ES-I3 (cell line): Measurements from ENCODE around the gene IZUMO4.
"Not testable (repeated sequence)": the region's sequence is repeated elsewhere in the genome, so short reads cannot be mapped to it uniquely, and the experiment has no call there.

ENCODE experiments used
- H3K36me3 ChIP-seq: 2 replicates; pipeline ENCODE4 v1.6.1; 2013; ENCODE audit warnings: mild to moderate bottlenecking, low read length, control low read depth, moderate library complexity; ENCODE audit not compliant: insufficient read depth
- H3K4me1 ChIP-seq: 2 replicates; pipeline ENCODE4 v1.6.1; 2013; ENCODE audit warnings: mild to moderate bottlenecking, control low read depth, low read length; ENCODE audit not compliant: insufficient read depth
- H3K9ac ChIP-seq: 2 replicates; pipeline ENCODE4 v1.6.1; 2013; ENCODE audit warnings: low read depth, mild to moderate bottlenecking, low read length, moderate library complexity
- H3K9me3 ChIP-seq: 2 replicates; pipeline ENCODE4 v1.6.1; 2013; ENCODE audit warnings: mild to moderate bottlenecking, low read length, moderate library complexity; ENCODE audit not compliant: control insufficient read depth, insufficient read depth

IZUMO4 gene

DNA sequence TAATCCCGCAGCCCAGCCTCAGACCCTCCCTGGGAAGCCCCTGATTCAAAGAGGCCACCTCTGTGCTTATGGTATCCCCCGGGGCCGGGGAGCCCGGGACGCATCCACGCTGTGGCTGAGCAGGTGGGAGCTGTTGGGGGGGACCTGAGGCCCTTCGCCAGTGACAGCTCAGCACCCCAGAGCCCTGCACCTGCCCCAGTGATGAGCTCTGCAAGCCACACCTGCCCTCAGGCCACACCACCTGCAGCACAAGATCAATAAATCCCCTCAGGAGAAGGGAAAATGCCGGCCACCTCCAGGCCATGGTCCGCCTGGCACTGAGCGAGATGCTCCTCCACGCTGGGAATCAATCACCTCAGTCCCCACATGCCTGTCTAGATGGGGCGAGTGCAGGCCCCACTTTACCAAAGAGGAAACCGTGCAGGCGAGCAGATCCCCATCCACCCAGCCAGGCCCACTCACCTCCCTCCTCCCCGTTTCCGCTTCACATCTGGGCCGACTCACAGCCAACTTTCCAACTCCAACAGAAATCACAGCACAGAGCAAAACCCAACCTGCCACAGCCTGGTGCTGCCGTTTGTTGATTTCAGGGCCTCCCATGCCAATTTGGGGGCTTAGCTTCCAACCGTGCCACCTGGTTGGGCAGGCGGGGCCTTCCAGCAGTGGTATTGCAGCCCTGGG is 13.4 kb upstream of the IZUMO4 start:
- Histone ChIP-seq H3K9me3 (no peaks in the 10 kb centered on the region), H3K9ac (no peak overlapping the region), H3K36me3 (peaks cover under 1% of the 10 kb centered on the region; the same call in 1 of the 2 replicates), H3K4me1 (no peaks in the 10 kb centered on the region; the same call in 1 of the 2 replicates)

DNA sequence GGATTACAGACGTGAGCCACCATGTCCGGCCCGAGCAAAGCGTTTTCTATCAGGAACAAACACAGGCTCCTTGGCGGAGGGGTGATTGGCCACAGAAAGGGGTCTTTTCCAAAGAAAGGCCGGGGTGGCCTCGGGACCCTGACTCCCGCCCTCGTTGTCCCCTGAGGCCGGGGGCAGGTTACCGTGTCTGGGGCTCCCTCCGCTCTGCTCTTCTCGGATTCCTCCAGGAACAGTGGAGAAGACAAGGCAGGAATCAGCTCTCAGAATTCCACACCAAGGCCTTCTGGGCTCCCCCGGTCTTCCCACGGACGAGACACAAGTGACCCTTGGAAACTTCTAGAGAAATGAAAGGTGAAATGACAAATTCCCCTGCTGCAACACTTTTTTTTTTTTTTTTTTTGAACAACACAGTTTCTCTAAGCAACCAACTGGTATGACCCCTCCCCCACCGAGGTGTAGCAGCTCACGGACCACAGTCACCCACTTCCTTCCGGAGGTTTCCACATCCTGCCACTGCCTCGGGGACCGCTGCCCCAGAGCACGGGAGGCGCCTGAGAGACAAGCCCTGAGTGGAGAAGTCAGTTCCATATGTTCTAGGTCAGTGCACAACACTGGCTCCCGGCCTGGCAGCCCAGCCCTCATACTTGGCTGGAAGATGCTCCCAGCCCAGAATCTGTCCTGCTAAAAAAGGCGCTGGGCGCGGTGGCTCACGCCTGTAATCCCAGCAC is 11.6 kb upstream of the IZUMO4 start:
- no peak overlapping the region for H3K9ac ChIP-seq
- no peaks in the 10 kb centered on the region; the same call in 1 of the 2 replicates for H3K36me3 ChIP-seq
- peaks cover 9% of the 10 kb centered on the region for H3K4me1 ChIP-seq
- H3K9me3 ChIP-seq: no peaks in the 10 kb centered on the region

DNA sequence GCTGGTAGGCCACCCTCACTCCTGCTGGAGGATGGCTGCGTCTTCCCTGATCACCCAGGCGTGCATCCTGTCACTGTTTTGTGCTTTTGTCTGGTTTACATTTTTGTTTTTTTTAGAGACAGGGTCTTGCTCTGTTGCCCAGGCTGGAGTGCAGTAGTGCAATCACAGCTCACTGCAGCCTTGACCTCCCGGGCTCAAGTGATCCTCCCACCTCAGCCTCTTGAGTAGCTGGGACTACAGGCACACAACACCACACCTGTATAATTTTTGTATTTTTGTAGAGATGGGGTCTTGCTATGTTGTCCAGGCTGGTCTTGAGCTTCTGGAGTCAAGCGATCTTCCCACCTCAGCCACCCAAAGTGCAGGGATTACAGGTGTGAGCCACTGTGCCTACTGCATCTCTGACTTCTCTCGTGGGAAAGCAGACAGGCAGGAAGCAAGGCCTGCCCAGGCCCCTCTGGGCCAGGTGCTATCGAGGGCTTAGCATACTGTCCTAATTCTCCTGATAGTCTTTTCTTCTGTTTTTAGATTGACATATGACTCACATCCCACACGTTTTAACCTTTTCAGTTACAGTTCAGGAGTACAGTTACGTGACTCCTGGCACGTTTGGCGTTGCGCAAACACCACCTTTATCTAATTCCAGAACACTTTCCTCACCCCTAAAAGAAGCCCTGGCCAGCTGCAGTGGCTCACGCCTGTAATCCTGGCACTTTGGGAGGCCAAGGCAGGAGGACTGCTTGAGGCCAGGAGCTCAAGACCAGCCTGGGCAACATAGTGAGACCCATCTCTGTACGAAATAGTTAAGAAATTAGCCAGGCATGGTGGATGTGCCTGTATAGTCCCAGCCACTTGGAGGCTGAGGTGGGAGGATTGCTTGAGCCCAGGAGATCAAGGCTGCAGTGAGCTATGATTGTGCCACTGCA is 9.8 kb upstream of the IZUMO4 start:
- H3K9ac ChIP-seq, H3K9me3 ChIP-seq, H3K36me3 ChIP-seq: not testable (repeated sequence)
- peaks cover 19% of the 10 kb centered on the region for H3K4me1 ChIP-seq

DNA sequence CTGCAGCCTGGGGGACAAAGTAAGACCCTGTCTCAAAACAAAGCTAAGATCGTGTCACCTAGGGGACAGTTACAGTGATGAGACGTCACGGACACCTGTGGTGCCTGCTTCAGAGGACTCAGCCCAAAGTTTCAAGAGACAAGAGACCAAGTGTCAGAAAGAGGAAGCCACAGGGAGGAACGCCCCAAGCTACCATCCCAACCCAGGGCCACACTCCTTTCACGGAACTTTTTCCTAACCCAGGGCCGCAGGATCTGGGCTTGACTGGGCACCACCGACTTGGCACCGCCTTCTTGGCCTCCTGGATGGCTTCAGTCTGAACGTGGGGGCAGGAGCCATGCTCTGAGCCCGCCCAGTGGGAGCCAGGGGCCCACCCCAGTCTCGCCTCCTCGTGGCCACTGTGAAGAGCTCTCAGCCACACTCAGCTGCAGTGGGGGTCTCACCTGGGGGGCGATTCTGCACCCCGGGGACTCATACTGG is 9.1 kb upstream of the IZUMO4 start:
- no peaks in the 10 kb centered on the region for H3K36me3 ChIP-seq
- no peak overlapping the region for H3K9ac ChIP-seq
- peaks cover 19% of the 10 kb centered on the region for H3K4me1 ChIP-seq
- H3K9me3 ChIP-seq: no peaks in the 10 kb centered on the region

DNA sequence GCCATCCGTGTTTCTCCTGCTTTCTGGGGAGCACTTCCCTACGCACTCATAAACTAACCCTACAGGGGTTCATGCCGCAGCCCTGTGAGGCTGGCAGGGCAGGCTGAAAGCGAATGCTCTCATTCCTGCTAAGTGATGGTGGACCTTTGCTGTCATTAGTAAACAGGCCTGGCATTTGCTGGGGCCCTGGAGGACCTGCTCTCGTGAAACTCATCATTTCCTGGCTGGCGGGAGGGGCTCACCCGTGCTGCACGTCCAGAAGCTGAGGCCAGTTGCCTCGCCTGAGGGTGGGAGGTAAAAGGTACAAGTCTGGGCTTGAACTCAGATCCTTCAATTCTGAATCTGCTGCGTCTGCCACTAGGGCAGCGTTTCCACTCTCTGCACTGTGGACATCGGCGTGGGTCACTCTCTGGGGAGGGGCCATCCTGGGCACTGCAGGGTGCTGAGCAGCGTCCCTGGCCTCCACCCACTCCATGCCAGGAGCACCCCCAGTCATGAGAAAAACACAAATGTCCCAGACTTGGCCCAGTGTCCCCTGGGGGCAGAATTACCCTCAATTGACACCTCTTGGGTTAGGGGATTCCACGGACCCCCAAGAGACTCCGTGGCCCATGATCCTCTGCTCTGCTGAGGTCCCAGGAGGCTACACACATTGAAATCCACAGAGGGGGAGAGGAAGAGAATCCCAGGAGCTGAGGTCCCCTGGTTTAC is 7.6 kb upstream of the IZUMO4 start:
- H3K4me1 ChIP-seq: peaks cover 19% of the 10 kb centered on the region
- H3K9ac ChIP-seq: no peak overlapping the region
- H3K36me3 ChIP-seq: no peaks in the 10 kb centered on the region
- no peaks in the 10 kb centered on the region for H3K9me3 ChIP-seq

DNA sequence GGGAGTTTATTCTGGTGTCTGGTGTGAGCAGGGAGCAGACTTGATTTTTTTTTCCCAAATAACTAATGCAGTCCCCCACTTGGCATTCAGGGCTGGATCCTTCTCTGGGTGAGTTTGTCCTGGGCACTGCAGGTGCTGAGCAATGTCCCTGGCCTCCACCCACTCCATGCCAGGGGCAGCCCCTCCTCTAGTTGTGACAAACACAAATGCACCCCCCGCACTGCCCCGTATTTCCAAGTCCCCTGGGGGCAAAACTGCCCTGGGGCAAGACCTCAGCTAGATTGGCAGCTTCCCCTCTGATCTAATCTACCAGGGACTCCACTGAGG is 7.0 kb upstream of the IZUMO4 start:
- Histone ChIP-seq H3K4me1 (peaks cover 19% of the 10 kb centered on the region), H3K36me3 (no peaks in the 10 kb centered on the region), H3K9me3 (no peaks in the 10 kb centered on the region), H3K9ac (no peak overlapping the region)

DNA sequence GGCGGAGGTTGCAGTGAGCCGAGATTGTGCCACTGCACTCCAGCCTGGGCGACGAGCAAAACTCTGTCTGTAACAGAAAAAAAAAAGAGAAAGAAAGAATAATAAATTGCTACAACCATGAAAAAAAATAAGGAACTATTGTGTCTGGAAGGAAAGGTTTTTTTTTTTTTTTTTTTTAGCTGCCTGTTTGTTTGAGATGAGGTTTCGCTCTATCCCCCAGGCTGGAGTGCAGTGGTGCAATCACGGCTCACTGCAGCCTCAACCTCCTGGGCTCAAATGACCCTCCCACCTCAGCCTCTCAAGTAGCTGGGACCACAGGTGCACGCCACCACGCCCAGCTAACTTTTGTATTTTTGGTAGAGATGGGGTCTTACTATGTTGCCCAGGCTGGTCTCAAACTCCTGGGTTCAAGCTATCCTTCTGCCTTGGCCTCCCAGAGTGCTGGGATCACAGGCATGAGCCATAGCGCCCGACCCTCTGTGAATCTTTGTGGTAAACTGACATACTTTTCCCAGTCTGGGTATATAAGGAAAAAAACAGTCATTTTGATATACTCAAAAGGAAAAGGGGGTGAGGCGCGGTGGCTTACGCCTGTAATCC is 4.7 kb upstream of the IZUMO4 start:
- H3K9me3 ChIP-seq, H3K36me3 ChIP-seq, H3K9ac ChIP-seq: not testable (repeated sequence)
- peaks cover 19% of the 10 kb centered on the region for H3K4me1 ChIP-seq

DNA sequence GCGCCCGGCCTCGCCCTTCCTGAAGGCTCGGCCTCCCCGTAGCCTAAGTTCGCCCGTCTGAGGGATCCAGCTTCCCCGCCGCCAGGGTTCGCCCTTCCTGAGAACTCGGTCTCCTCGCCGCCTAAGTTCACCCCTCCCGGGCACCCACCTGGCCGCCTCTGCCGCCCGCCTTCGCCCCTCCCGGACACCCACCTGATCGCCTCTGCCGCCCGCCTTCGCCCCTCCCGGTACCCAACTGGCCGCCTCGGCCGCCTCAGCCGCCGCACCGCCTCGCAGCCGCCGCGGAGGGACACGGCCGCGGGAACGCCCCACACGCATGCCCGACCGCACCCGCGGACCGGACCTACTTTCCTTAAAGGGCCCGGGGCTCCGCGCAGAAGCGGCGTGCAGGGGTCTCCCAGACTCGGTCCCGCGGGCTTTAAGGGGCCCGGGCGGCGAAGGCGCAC is 658 bp upstream of the IZUMO4 start, which contains the start of gene MOB3A:
Gene MOB3A, minus strand, starts transcription at position 293 of the 446 bp plus-strand sequence. CDS start 17,766 bp downstream, outside the sequence.
- no peaks in the 10 kb centered on the region for H3K36me3 ChIP-seq
- H3K9ac ChIP-seq: peak within 1 kb of the TSS; percentile 87
- no peaks in the 10 kb centered on the region for H3K9me3 ChIP-seq
- H3K4me1 ChIP-seq: peaks cover 2% of the 10 kb centered on the region; the same call in 1 of the 2 replicates

DNA sequence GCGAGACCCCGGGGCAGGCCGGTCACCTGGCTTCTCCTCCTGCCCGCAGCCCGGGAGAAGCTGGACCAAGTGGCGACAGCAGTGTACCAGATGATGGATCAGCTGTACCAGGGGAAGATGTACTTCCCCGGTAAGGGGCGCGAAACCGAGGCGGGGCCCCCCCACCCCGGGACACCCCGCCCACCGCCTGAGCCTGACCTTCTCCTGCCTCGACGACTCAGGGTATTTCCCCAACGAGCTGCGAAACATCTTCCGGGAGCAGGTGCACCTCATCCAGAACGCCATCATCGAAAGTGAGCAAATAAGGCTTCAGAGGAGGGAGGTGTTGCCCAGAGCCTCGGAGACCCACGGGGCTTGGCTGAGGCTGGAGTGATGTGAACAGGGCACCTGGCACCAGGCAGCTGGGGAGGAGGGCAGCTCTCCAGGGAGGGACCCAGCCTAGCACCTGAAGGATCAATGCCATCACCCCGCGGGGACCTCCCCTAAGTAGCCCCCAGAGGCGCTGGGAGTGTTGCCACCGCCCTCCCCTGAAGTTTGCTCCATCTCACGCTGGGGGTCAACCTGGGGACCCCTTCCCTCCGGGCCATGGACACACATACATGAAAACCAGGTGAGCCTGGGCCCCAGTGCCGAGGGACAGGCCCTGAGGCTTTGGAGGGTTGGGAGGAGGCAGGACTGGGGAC is 629 bp downstream of the IZUMO4 start:
- H3K9ac ChIP-seq: peak overlapping the region; percentile 58; the same call in 1 of the 2 replicates

DNA sequence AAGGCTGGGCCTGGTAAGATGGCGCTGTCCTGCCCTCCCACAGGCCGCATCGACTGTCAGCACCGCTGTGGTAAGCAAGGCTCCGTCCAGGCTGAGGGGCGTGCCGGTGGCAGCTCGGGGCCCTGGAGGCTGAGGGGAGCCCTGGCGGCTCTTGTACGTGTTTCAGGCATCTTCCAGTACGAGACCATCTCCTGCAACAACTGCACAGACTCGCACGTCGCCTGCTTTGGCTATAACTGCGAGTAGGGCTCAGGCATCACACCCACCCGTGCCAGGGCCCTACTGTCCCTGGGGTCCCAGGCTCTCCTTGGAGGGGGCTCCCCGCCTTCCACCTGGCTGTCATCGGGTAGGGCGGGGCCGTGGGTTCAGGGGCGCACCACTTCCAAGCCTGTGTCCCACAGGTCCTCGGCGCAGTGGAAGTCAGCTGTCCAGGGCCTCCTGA is 1.2 kb downstream of the IZUMO4 start:
- no peaks in the 10 kb centered on the region for H3K9me3 ChIP-seq
- H3K36me3 ChIP-seq: peaks cover 3% of the 10 kb centered on the region; the same call in 1 of the 2 replicates
- H3K9ac ChIP-seq: no peak overlapping the region
- H3K4me1 ChIP-seq: no peaks in the 10 kb centered on the region

More for the DNA sequence above, 629 bp downstream of the IZUMO4 start:
- Histone ChIP-seq H3K4me1 (no peaks in the 10 kb centered on the region), H3K9me3 (no peaks in the 10 kb centered on the region), H3K36me3 (peaks cover 3% of the 10 kb centered on the region; the same call in 1 of the 2 replicates)

DNA sequence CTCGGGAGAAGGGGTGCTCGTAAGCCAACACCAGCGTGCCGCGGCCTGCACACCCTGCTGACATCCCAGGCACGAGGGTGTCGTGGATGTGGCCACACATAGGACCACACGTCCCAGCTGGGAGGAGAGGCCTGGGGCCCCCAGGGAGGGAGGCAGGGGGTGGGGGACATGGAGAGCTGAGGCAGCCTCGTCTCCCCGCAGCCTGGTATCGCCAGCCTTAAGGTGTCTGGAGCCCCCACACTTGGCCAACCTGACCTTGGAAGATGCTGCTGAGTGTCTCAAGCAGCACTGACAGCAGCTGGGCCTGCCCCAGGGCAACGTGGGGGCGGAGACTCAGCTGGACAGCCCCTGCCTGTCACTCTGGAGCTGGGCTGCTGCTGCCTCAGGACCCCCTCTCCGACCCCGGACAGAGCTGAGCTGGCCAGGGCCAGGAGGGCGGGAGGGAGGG is 2.4 kb downstream of the IZUMO4 start:
- no peak overlapping the region for H3K9ac ChIP-seq
- no peaks in the 10 kb centered on the region for H3K9me3 ChIP-seq
- H3K36me3 ChIP-seq: peaks cover 6% of the 10 kb centered on the region
- H3K4me1 ChIP-seq: no peaks in the 10 kb centered on the region

DNA sequence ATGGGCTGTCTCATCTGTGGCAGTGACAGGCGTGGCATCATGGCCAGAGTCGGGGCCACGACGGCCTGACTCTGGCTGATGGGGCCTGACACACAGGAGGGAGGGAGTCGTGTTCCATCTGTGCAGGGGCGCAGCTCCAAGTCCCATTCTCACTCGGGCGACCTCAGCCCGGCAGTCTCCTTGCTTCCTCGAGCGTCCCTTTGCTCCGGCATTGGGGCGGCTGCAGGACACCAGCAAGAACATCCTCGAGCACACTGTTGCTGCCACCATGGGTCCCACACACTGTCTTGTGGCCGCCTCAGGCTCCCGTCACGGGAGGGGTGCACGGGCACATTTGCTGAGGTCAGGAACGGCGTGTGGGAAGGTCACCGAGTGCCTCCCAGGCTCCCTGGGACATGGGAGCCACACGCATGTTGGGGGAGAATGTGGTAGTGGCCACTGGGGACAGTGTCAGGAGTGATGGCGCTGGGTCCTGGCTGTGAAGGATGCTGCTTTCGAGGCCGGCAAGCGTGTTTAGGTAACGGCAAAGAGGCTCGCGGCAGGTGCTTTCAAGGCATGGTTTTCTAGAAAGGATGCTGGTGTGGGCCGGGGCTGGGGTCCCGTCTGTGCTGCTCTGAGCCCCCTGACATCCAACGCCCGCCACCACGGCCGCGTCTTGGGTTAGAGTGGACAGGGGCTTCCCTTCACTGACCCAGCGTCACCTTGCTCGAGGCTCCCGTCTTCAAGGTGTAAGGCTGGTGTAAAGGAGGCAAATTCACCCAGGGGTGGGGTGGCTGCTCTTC is 3.4 kb downstream of the IZUMO4 start:
- H3K9me3 ChIP-seq: no peaks in the 10 kb centered on the region
- no peak overlapping the region for H3K9ac ChIP-seq
- peaks cover 6% of the 10 kb centered on the region for H3K36me3 ChIP-seq
- no peaks in the 10 kb centered on the region for H3K4me1 ChIP-seq
